Left ventricle myocardium superior (tissue), 1 donor: Measurements from ENCODE around the gene AGAP3. TPM values are rescaled to one million over a fixed set of nuclear protein-coding genes. Genes with fewer than 3 reads are reported as not detected.
A peak's percentile ranks its signal among the peaks of the same experiment; 100 is the strongest.

ENCODE experiments used
- ATAC-seq: fragments of 200-7000 bp; cut with Tn5 transposase; one replicate; pipeline ENCODE4 v1.9.1; 2020; ENCODE audit warnings: mild to moderate bottlenecking, moderate library complexity
- DNase-seq: peaks from one replicate; pipeline ENCODE4 v3.0.0-alpha.2; 2020
- intact Hi-C: fragments of 100-400 bp; cut with micrococcal nuclease; formaldehyde crosslinking; loops from one replicate; pipeline ENCODE4 v1.11.0; 2022
- total RNA-seq: library from RNA; stranded (reverse); fragmentation: NEBNext Ultra II Directional; extraction: Animal tissue kit (Norgen Biotek cat#: 25700); gene quantifications from one replicate; pipeline ENCODE4 v1.2.1, GENCODE V29; 2021
- donor health status: DM: no; HTN: yes; CAD: no; lungs with severe emphysema.

Gene AGAP3
- total RNA-seq, 1 donor from 2014 or later: 69.7 TPM

GRCh38 chr7:151172273-151173141 lies 86.2 kb downstream of the AGAP3 start:
- ATAC-seq (peak; percentile 71), DNase-seq (peak; percentile 90)
- intact Hi-C loops: loop anchor here (5.0 kb wide), 1 partner anchor 45 kb away; no protein-coding TSS in a partner anchor

- DNase-seq (no peak), ATAC-seq (no peak)
- intact Hi-C loops: loop anchor here (5.0 kb wide), 1 partner anchor 46 kb away; no protein-coding TSS in a partner anchor
Measured at GRCh38 chr7:151173386-151174245, 87.3 kb downstream of the AGAP3 start.

- DNase-seq (peak; percentile 52), ATAC-seq (peak; percentile 19)
- intact Hi-C loops: loop anchor here (5.0 kb wide), 1 partner anchor 47 kb away; no protein-coding TSS in a partner anchor
Measured at GRCh38 chr7:151174246-151175046, 88.2 kb downstream of the AGAP3 start.

- no peak for ATAC-seq
- intact Hi-C loops: no loop called here
- no peak for DNase-seq
Measured at GRCh38 chr7:151175047-151175792, 88.9 kb downstream of the AGAP3 start.

GRCh38 chr7:151175793-151176311 lies 89.6 kb downstream of the AGAP3 start:
- no peak for DNase-seq
- intact Hi-C loops: no loop called here
- no peak for ATAC-seq

- DNase-seq (no peak), ATAC-seq (no peak)
- intact Hi-C loops: no loop called here
Measured at GRCh38 chr7:151176401-151176800, 90.1 kb downstream of the AGAP3 start.

- intact Hi-C loops: no loop called here
- DNase-seq: no peak
Measured at GRCh38 chr7:151177310-151177709, 91.0 kb downstream of the AGAP3 start.

GRCh38 chr7:151178236-151178635 lies 92.0 kb downstream of the AGAP3 start:
- intact Hi-C loops: no loop called here
- DNase-seq: no peak
- no peak for ATAC-seq

More at GRCh38 chr7:151177310-151177709, 91.0 kb downstream of the AGAP3 start:
- ATAC-seq: no peak

GRCh38 chr7:151178831-151179230 lies 92.6 kb downstream of the AGAP3 start:
- intact Hi-C loops: no loop called here
- ATAC-seq: no peak
- no peak for DNase-seq

GRCh38 chr7:151179287-151179860 lies 93.1 kb downstream of the AGAP3 start:
- ATAC-seq (no peak), DNase-seq (no peak)

GRCh38 chr7:151179946-151180345 lies 93.7 kb downstream of the AGAP3 start:
- intact Hi-C loops: no loop called here
- DNase-seq: no peak
- ATAC-seq: no peak

More at GRCh38 chr7:151179287-151179860, 93.1 kb downstream of the AGAP3 start:
- intact Hi-C loops: no loop called here

GRCh38 chr7:151181011-151181431 lies 94.7 kb downstream of the AGAP3 start:
- no peak for ATAC-seq
- intact Hi-C loops: no loop called here
- DNase-seq: no peak

- ATAC-seq: peak; percentile 33
- no peak for DNase-seq
- intact Hi-C loops: no loop called here
Measured at GRCh38 chr7:151185762-151186639, 99.7 kb downstream of the AGAP3 start.

- DNase-seq: peak; percentile 73
- intact Hi-C loops: no loop called here
- ATAC-seq: peak; percentile 88
Measured at GRCh38 chr7:151186640-151187408, 100.5 kb downstream of the AGAP3 start, which contains the start of gene ASB10. TSS of gene ASB10 (minus strand) at chr7:151187250. CDS start at chr7:151187130, 120 bp downstream.

GRCh38 chr7:151187409-151188251 lies 101.4 kb downstream of the AGAP3 start:
- DNase-seq (peak; percentile 82), ATAC-seq (peak; percentile 91)
- intact Hi-C loops: no loop called here
